Neural progenitor cell (in vitro differentiated cells): ENCODE data around the gene LRRC9.

Source experiments
- CTCF ChIP-seq: fragments of 200-600 bp; sonication (generic); IDR thresholded peaks from 2 replicates; pipeline ENCODE4 v1.5.1; 2017; ENCODE audit warnings: antibody characterized with exemption, mild to moderate bottlenecking
- EZH2 ChIP-seq: fragments of 200-600 bp; sonication (generic); IDR thresholded peaks from 2 replicates; pipeline ENCODE4 v1.6.1; 2017; ENCODE audit warnings: antibody characterized with exemption, mild to moderate bottlenecking, moderate library complexity

- TF ChIP-seq CTCF (no peak), EZH2 (no peak)
Observed at GRCh38 chr14:60097974-60098373, 178.0 kb downstream of the LRRC9 start.
